ENCODE results near the gene HOXB9.

DNA sequence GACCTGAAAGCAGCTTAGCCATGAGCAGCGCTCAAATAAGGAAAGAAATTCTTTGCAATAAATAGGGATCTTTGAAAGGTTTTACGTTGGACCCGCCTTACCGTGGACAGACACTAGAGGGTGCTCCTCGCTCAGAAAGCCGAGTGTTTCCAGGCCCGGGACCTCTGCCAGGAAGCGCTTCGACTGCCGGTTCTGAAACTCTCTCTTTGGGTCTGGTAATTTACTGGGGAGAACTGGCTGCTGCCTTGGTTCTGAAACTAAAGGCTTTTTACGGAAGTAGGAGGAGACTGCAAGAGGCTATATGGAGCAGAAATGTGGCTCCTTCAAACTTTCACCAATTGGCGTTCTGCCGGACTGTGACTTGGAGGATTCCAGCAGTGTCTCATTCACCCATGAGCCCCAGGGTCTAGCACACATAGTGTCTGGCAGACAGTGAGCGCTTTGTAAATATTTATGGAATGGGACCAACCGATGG lies 45.6 kb upstream of the HOXB9 start:
- TF ChIP-seq, protein P1, sequence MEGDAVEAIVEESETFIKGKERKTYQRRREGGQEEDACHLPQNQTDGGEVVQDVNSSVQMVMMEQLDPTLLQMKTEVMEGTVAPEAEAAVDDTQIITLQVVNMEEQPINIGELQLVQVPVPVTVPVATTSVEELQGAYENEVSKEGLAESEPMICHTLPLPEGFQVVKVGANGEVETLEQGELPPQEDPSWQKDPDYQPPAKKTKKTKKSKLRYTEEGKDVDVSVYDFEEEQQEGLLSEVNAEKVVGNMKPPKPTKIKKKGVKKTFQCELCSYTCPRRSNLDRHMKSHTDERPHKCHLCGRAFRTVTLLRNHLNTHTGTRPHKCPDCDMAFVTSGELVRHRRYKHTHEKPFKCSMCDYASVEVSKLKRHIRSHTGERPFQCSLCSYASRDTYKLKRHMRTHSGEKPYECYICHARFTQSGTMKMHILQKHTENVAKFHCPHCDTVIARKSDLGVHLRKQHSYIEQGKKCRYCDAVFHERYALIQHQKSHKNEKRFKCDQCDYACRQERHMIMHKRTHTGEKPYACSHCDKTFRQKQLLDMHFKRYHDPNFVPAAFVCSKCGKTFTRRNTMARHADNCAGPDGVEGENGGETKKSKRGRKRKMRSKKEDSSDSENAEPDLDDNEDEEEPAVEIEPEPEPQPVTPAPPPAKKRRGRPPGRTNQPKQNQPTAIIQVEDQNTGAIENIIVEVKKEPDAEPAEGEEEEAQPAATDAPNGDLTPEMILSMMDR (IDR thresholded peaks at IDR 0.05; ENCODE audit: insufficient read depth, low read depth, low read length) = peak; percentile 89
- TF ChIP-seq EZH2 (IDR thresholded peaks at IDR 0.05; ENCODE audit: insufficient read depth, low read length) = no peak

Data from astrocyte (in vitro differentiated cells and primary cell).